GM12892 (cell line): ENCODE results near the gene HOXD8.

Experiments used
- DNase-seq: peaks from one replicate; pipeline ENCODE4 v3.0.0; 2011; ENCODE audit not compliant: insufficient read length
- FAIRE-seq: peaks from 2 replicates; lab custom pipeline; 2011; peaks lifted over from hg19 to GRCh38; lab: Jason Lieb, UNC
- POLR2A ChIP-seq: IDR thresholded peaks from 2 replicates; pipeline ENCODE4 v1.6.1; 2011; ENCODE audit warnings: low read depth, low read length, control low read depth
- POLR2AphosphoS5 ChIP-seq: IDR thresholded peaks from 2 replicates; pipeline ENCODE4 v1.6.1; 2011; ENCODE audit warnings: low read depth, low read length, control low read depth
- TAF1 ChIP-seq: IDR thresholded peaks from 2 replicates; pipeline ENCODE4 v1.6.1; 2011; ENCODE audit warnings: low read depth, mild to moderate bottlenecking, control low read depth, low read length, borderline replicate concordance

The HOXD8 gene

DNA sequence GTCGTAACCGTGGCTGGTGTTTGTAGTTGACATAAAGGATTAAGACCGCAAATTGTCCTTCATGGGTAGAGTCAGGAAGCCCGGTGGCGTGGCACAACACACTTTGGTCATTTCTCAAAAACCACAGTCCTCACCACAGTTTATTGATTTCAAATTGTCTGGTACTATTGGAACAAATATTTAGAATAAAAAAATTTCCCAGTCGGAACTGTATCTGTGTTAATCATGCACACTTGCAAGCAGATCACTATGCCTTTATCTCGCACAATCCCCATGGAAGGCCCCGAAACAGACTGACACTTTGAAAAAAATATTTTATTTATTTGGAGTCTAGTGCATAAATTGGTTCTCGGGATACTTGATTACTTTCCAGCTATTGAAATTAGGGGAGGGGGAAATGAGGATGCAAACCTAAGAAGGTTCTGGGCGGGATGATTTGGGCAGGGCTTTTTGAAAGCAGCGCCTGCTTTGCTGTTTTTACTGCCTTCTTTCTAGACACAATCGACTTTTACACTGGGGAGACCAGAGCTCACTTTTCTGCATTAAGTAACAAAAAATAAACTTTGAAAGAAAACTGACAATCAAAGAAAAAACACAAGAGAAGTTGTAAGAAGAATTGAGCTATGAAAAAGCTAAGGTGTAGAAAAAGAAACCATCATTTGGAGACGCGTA is 43.5 kb downstream of the HOXD8 start:
- TF ChIP-seq TAF1 (no peak), POLR2A (no peak), POLR2AphosphoS5 (no peak)
- DNase-seq (no peak), FAIRE-seq (no peak)

GRCh38 chr2:176173567-176174381 is 44.3 kb downstream of the HOXD8 start:
- DNase-seq (no peak), FAIRE-seq (no peak)
- TF ChIP-seq POLR2A: no peak
- TF ChIP-seq TAF1: no peak
- TF ChIP-seq POLR2AphosphoS5: no peak

GRCh38 chr2:176174382-176174823 is 44.9 kb downstream of the HOXD8 start:
- no peak for TF ChIP-seq POLR2A
- no peak for TF ChIP-seq TAF1
- no peak for TF ChIP-seq POLR2AphosphoS5
- no peak for DNase-seq
- FAIRE-seq: no peak

DNA sequence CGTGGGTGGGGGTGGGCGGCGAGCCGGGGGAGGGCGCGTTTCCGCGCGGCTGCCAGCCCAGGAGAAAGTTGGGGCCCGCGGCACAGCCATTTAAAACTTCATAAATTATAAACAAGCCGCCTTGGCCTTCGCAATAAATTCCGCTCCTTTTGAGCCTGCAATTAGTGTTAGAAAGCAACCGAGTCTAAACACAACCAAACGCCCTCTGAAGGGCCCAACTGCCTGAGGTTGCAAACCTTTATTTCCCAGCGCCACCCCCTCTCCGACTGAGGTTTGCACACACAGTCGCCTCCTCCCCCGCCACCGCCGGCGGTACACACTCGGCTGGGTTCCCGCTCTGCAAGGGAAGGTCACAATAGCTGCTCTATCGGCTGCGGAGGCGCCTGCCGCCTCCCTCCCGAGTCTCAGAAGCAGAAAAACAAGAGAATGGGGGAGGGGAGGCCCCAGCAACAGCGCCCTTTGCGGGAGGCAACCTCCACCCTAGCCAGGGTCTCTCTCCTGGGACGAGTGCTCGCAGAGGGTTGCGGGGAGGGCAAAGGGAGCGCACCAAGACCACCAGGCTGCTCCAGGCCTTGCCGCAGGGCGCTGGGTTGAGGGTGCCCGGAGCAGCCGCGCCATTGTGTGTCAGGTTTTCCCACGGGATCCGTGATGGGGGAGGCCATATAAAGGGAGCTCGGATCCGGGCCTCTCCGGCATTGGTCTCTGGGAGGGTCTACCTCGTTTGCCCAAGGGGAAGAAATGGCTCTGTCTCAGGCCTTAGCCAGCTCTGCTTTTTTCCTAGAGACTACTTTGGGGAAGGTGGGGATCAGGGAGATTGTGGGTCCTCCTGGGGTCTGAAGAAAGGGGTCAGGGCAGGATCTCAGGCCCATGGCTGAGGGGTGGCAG is 45.6 kb downstream of the HOXD8 start:
- TF ChIP-seq TAF1 (no peak), POLR2A (no peak), POLR2AphosphoS5 (no peak)
- FAIRE-seq: no peak
- DNase-seq: no peak

GRCh38 chr2:176175709-176176607 is 46.5 kb downstream of the HOXD8 start:
- no peak for TF ChIP-seq POLR2AphosphoS5
- no peak for TF ChIP-seq POLR2A
- no peak for TF ChIP-seq TAF1
- FAIRE-seq: no peak
- no peak for DNase-seq

DNA sequence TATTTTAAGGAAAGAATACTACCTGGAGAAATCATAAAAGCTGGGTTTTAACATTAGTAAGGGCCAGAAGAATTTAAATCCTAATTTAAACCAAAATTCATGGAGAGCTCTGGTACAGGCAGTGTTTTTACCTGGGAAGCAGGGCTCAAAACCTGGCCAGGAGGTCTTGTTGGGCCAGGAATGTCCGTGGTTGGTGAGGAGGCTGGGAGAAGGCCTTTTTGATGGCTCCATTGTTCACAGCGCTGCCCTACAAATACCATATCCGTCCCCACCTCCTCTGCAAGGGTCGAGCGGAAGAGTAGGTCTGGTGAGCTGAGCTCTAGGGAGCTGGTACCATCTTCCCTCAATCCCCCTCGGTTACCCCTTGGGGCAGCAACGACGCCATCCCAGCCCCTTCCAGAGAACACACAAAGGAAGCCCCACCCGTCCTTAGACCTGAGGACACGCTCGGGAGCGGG is 48.1 kb downstream of the HOXD8 start:
- TF ChIP-seq TAF1: no peak
- no peak for TF ChIP-seq POLR2A
- no peak for TF ChIP-seq POLR2AphosphoS5
- DNase-seq (no peak), FAIRE-seq (no peak)

- no peak for DNase-seq
- no peak for FAIRE-seq
- no peak for TF ChIP-seq POLR2AphosphoS5
- TF ChIP-seq TAF1: no peak
Observed at GRCh38 chr2:176178038-176178756, 48.7 kb downstream of the HOXD8 start.

DNA sequence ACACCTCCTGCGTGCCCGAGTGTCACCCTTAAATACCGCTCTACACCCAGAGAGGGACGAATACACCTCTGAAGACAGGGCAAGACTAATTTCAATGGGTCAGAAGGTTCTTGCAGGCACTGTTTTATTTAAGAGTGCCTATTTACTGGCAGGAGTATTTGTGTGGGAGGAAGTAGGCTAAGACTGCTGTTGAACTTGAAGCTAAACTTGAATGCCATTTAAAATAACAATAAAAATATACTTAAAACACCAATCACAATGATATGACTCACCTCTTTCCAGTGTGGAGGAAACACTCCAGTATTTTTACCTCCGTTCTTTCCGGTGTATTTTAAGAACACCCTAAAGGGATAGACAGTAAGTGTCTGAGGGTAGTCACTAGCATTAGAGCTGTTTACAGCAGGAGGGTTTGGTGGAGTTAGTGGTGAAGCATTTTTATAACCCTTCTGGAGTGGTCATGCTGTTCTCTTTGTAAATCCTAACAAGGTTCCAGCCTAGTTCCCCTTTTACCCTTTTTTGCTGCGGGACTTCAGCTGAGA is 49.3 kb downstream of the HOXD8 start:
- DNase-seq (no peak), FAIRE-seq (no peak)
- TF ChIP-seq POLR2A: no peak

DNA sequence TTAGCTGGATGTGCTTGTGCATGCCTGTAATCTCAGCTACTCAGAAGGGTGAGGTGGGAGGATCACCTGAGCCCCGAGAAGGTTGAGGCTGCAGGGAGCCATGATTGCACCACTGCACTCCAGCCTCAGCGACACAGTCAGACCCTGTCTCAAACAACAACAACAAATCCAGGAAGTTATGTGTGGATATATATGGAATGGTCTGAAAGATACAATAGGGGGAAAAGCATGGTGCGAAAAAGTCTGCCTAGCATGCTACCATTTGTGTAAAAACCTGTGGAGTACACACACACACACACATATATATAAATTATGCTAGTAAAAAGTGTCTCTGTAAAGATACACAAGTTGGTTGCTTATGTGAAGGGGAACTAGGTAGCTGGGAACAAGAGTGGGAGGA is 52.0 kb downstream of the HOXD8 start:
- no peak for TF ChIP-seq TAF1
- TF ChIP-seq POLR2AphosphoS5: no peak
- no peak for TF ChIP-seq POLR2A
- FAIRE-seq: no peak
- no peak for DNase-seq
